Astrocyte (in vitro differentiated cells and primary cell): ENCODE results near the gene MAP3K21.

Experiments used
- EZH2 ChIP-seq: IDR thresholded peaks from 2 replicates; pipeline ENCODE4 v1.6.1; 2012; ENCODE audit warnings: mild to moderate bottlenecking, low read length, inconsistent platforms; ENCODE audit not compliant: insufficient read depth
- TF ChIP-seq, protein P1 (sequence below): IDR thresholded peaks from 2 replicates; pipeline ENCODE4 v1.5.1; 2011; ENCODE audit warnings: low read depth, mild to moderate bottlenecking, inconsistent platforms, low read length, moderate library complexity; ENCODE audit not compliant: insufficient read depth

DNA sequence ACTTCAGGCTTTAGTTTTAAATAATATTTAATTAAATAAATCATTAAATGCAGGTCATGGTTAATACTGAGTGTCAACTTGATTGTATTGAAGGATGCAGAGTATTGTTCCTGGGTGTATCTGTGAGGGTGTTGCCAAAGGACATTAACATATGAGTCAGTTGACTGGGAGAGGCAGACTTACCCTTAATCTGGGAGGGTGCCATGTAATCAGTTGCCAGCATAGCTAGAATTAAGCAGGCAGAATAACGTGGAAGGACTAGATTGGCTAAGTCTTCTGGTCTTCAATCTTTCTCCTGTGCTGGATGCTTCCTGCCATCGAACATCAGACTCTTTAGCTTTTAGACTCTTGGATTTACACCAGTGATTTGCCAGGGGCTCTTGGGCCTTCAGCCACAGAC is 85.3 kb downstream of the MAP3K21 start:
- no peak for TF ChIP-seq EZH2
- TF ChIP-seq, protein P1, sequence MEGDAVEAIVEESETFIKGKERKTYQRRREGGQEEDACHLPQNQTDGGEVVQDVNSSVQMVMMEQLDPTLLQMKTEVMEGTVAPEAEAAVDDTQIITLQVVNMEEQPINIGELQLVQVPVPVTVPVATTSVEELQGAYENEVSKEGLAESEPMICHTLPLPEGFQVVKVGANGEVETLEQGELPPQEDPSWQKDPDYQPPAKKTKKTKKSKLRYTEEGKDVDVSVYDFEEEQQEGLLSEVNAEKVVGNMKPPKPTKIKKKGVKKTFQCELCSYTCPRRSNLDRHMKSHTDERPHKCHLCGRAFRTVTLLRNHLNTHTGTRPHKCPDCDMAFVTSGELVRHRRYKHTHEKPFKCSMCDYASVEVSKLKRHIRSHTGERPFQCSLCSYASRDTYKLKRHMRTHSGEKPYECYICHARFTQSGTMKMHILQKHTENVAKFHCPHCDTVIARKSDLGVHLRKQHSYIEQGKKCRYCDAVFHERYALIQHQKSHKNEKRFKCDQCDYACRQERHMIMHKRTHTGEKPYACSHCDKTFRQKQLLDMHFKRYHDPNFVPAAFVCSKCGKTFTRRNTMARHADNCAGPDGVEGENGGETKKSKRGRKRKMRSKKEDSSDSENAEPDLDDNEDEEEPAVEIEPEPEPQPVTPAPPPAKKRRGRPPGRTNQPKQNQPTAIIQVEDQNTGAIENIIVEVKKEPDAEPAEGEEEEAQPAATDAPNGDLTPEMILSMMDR, result no peak
